NCI-H2081 treated with DMSO at 0.1 percent for 48 hours (cell line): ENCODE measurements around the gene PKN1.
"Not testable (repeated sequence)": the region's sequence is repeated elsewhere in the genome, so short reads cannot be mapped to it uniquely, and the experiment has no call there.

Experiments used
- DNase-seq: peaks from one replicate; lab custom pipeline; 2025; lab: John Stamatoyannopoulos, UW

PKN1 gene

GRCh38 chr19:14430712-14431111, 2.4 kb upstream of the PKN1 start:
- no peak for DNase-seq

DNA sequence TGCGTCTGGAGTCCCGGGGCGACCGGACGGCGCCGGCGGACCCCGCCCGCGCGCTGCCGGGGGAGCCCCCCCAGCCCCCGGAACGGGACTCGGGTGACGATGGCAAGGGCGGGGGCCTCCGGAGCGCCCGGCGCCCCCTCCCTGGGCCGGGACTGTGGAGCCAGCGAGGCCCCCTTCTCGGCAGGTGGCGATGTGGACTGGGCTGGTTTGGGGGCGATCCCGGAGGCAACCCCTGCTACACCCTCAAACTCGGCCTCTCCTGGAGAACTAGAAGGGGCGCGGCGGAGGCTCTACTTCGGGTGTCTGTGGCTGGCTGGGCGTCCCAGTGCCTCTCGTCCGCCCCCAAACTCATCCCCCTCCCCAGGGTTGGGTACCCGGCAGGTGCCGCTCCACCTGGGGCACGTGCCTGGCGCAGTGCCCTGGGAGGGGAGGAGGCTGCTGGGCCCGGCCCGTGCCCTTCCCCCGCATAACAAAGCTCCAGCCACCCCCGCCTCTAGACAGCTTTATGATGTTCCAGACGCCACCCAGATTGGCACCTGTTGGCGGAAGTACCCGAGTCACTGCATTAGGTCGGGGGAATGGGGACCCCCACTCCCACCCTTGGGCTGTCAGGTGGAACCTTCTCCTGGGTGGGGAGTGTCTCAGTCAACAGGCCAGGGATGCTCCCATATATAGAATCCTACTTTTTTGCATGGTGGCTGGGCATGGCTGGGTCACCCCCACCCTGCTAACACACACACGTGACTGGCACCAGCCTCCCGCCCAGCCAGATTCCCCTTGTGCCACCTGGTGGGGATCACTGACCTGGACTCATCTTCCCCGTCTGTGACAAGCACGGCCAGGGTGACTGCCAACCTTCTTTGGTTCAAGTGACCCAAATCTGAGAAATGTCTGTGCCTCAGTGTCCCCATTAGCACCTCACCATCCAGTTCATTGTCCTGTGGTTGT, 722 bp downstream of the PKN1 start:
- peak; percentile 9 for DNase-seq

GRCh38 chr19:14434543-14435319, 1.6 kb downstream of the PKN1 start:
- DNase-seq, result no peak

DNA sequence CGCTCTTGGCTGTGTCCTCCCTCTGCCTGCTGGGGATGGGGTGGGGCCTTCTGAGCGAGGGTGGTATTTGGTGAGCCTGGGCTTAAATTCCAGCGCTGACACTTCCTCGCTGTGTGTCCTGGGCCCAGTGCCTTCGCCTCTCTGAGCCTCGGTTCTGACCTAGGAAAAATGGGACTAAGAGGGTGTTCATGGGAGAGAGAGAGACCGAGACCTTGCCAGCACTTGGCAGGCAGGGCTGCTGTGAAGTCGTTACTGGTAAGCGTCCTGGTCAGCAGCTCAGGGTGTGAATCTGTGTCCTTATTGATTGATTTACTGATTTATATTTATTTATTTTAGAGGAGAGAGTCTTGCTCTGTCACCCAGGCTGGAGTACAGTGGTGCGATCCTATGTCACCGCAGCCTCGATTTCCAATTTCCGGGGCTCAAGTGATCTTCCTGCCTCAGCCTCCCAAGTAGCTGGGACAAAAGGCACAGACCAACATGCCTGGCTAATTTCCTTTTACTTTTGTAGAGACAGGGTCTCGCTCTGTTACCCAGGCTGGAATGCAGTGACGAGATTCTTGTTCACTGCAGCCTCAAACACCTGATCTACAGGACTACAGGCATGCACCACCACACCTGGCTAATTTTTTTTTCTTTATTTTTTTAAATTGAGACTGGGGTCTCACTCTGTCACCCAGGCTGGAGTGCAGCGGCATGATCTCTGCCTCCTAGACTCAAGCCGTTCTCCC, 2.4 kb downstream of the PKN1 start:
- DNase-seq, result no peak

GRCh38 chr19:14437578-14438140, 4.6 kb downstream of the PKN1 start:
- no peak for DNase-seq

DNA sequence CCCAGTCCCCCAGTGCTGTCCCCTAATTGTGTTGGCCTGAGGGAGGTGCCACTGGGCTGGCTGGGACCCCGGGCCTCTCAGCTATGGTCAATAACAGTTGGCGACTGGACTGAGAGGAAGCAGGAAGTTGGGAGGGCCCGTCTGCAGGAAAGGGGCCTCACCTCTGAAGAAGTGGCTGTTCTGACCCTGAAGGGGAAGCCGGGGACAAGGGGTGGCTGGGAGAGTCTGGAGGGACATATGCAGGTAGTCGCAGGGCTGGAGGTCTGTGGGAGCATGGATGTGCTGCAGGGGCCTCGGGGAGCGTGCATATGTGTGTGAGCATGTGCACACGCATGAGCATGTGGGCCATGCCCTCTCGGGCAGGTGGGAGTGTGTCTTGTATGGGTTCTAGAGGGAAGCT, 5.9 kb downstream of the PKN1 start:
- DNase-seq, result no peak

- DNase-seq, result no peak
These were observed 6.9 kb downstream of the PKN1 start for GRCh38 chr19:14440049-14440448.

GRCh38 chr19:14441041-14441938, 8.2 kb downstream of the PKN1 start:
- DNase-seq, result no peak

DNA sequence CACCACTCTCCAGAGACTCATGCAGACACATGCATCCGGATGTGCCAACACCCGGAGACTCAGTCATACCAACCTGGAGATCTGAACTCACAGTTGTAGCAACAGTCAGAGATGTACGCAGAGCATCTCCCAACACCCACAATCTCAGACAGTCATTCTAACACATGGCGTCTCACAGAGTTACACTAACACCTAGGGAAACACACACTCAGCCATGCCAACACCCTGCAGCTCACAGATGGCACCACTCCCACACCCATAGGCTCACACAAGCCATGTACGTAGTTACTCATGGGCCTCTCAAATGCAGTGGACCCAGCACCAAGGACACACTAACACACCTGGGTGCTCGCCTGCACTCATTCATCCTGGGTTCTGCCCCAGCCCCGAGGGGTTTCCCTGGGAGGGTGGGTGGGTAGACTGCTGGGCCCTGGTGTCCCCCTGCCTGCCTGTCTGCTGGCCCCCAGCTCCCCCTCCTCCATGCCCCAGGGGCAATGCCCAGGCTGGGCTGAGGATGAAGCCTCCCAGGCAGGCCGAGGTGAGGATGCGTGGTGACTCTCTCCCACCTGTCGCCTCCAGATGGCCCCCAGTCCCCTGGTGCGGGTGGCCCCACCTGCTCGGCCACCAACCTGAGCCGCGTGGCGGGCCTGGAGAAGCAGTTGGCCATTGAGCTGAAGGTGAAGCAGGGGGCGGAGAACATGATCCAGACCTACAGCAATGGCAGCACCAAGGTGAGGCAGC, 10.0 kb downstream of the PKN1 start:
- DNase-seq, result no peak

DNA sequence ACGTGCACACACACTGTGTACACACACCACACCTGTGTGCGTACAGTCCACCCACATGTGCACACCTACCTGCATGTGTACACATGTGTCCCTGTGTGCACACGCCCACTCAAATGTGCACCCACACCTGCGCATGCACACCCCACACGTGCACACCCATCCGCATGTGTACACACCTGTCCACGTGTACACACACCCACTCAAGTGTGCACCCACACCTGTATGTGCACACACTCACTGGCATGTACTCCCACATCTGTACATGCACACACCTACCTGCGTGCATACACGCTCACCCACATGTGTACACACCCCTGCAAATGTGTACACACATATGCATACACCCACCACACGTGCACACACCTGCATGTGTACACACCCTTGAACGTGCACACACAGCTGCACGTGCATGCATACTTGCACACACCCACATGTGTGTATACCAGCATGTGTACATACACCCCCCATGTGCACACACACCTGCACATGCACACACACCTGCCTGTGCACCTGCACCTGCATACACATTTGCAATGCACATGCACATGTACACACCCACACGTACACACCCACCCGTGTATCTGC, 10.6 kb downstream of the PKN1 start:
- no peak for DNase-seq

- no peak for DNase-seq
These were observed 13.4 kb downstream of the PKN1 start for GRCh38 chr19:14446336-14447036.

DNA sequence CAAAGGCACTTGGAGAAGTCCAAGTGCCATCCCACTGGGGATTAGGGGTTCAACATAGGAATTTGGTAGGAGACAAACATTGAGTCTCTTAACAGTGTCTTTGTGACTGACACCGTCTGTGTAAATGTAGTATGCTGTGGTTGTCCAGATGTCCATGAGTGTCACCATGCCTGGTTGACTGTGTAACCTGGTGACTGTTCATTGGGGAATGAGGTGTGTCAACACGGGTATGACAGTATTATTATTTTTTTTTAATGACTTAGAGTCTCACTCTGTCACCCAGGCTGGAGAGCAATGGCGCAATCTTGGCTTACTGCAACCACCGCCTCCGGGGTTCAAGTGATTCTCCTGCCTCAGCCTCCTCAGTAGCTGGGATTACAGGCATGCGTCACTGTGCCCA, 16.2 kb downstream of the PKN1 start:
- DNase-seq, result no peak

DNA sequence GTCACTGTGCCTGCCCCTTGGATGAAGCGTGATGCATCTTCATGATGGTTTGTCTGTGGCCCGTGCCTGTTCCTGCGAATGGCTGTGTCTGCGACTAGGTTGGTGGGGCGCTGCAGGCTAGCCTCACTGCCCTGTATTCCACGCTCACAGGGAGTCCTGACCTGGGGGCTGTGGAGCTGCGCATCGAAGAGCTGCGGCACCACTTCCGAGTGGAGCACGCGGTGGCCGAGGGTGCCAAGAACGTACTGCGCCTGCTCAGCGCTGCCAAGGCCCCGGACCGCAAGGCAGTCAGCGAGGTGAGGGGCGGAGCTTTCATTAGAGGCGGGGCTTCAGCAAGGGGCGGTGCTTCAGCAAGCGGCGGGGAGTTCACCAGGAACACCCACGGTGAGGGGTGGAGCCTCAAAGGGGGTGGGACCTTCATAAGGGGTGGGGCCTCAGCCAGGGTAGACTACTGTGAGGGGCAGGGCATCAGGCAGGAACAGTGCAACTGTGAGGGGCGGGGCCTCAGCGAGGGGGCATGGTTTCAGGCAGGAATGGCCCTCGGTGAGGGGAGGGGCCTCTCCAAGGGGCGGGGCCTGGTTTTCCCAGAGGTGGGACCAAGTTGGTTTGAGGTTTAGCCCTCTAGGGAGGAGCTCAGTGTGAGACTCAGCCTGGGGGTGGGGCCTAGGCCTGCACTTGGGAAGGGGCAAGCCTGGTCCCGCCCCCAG, 17.2 kb downstream of the PKN1 start:
- no peak for DNase-seq

DNA sequence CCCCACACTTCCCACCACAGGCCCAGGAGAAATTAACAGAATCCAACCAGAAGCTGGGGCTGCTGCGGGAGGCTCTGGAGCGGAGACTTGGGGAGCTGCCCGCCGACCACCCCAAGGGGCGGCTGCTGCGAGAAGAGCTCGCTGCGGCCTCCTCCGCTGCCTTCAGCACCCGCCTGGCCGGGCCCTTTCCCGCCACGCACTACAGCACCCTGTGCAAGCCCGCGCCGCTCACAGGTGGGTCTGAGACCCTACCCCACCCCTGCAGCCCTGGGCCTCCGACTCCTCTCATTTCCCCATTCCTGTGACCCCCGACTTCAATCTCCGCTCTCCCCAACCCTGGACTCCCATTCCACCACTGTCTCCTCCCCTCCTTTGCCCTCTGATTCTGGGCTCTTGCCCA, 17.8 kb downstream of the PKN1 start:
- DNase-seq, result no peak

DNA sequence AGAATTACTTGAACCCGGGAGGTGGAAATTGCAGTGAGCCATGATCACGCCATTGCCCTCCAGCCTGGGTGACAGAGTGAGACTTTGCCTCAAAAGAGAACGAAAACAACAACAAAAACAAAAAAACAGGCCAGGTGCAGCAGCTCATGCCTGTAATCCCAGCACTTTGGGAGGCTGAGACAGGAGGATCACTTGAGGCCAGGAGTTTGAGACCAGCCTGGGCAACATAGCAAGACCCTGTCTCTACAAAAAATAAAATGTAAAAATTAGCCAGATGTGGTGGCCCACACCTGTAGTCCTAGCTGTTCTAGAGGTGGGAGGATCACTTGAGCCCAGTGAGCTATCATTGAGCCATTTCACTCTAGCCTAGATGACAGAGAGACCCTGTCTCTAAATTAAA, 19.2 kb downstream of the PKN1 start:
- not testable (repeated sequence) for DNase-seq

DNA sequence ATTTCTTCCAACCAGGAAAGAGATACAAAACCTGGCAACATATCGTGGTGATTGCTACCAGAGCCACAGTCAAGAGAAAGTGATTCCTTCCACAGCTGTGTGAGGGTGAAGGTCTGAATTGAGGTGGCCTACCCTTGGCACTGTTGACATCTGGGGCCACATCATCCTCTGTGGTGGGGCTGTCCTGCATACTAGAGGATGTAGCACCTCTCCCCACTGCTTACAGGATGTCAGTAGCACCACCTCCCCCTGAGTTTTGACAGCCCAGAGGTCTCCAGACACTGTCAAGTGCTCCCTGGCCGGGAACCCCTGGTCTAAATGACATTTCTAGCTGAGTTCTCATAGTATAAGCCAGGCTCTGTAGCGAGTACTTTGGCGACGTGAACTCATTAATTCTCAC, 26.6 kb downstream of the PKN1 start:
- DNase-seq, result no peak

GRCh38 chr19:14460935-14461334, 27.8 kb downstream of the PKN1 start:
- DNase-seq, result no peak

GRCh38 chr19:14462401-14462800, 29.3 kb downstream of the PKN1 start:
- DNase-seq, result not testable (repeated sequence)

- DNase-seq, result no peak
These were observed 30.6 kb downstream of the PKN1 start for GRCh38 chr19:14463747-14464146.
